GM21360 (cell line): ENCODE measurements around the gene FAM20B.
"Not testable (repeated sequence)": the region's sequence is repeated elsewhere in the genome, so short reads cannot be mapped to it uniquely, and the experiment has no call there.

Experiments used
- ATAC-seq: cut with Tn5 transposase; IDR thresholded peaks from one replicate; pipeline ENCODE4 v1.9.1; 2021; ENCODE audit warnings: mild to moderate bottlenecking, moderate library complexity; ENCODE audit not compliant: unreplicated experiment

FAM20B gene

GRCh38 chr1:179025125-179025974 lies at the start of gene FAM20B:
FAM20B (plus strand) TSS chr1:179025894; CDS start chr1:179043848, 17,954 bp downstream.
- peak; percentile 81 for ATAC-seq

GRCh38 chr1:178976541-178976940 lies 49.2 kb upstream of the FAM20B start:
- ATAC-seq = no peak

GRCh38 chr1:178986204-178986603 lies 39.5 kb upstream of the FAM20B start:
- ATAC-seq = no peak

GRCh38 chr1:178988198-178988597 lies 37.5 kb upstream of the FAM20B start:
- ATAC-seq = not testable (repeated sequence)

- no peak for ATAC-seq
Observed at GRCh38 chr1:178993559-178993958, 32.1 kb upstream of the FAM20B start.

- ATAC-seq = no peak
Observed at GRCh38 chr1:178997428-178997827, 28.3 kb upstream of the FAM20B start.

GRCh38 chr1:178998295-178998694 lies 27.4 kb upstream of the FAM20B start:
- ATAC-seq = no peak

- no peak for ATAC-seq
Observed at GRCh38 chr1:178999061-178999460, 26.6 kb upstream of the FAM20B start.

- no peak for ATAC-seq
Observed at GRCh38 chr1:179001451-179001850, 24.2 kb upstream of the FAM20B start.

GRCh38 chr1:179002064-179002463 lies 23.6 kb upstream of the FAM20B start:
- ATAC-seq = not testable (repeated sequence)

- peak; percentile 72 for ATAC-seq
Observed at GRCh38 chr1:179002552-179003345, 22.9 kb upstream of the FAM20B start.

GRCh38 chr1:179003512-179004066 lies 22.1 kb upstream of the FAM20B start:
- no peak for ATAC-seq

- ATAC-seq = no peak
Observed at GRCh38 chr1:179007233-179007632, 18.5 kb upstream of the FAM20B start.

GRCh38 chr1:179010671-179011070 lies 15.0 kb upstream of the FAM20B start:
- ATAC-seq = no peak

- no peak for ATAC-seq
Observed at GRCh38 chr1:179012038-179012437, 13.7 kb upstream of the FAM20B start.

GRCh38 chr1:179014123-179014522 lies 11.6 kb upstream of the FAM20B start:
- no peak for ATAC-seq

- ATAC-seq = no peak
Observed at GRCh38 chr1:179015396-179015795, 10.3 kb upstream of the FAM20B start.

- no peak for ATAC-seq
Observed at GRCh38 chr1:179016706-179017382, 8.8 kb upstream of the FAM20B start.

- ATAC-seq = no peak
Observed at GRCh38 chr1:179017383-179018326, 8.0 kb upstream of the FAM20B start.

- ATAC-seq = no peak
Observed at GRCh38 chr1:179021873-179022272, 3.8 kb upstream of the FAM20B start.
